Retina (tissue), 1 donor: ENCODE results near the gene KRT75.

Experiments
- DNase-seq: peaks from one replicate; pipeline ENCODE4 v3.0.0-alpha.2; 2016

The KRT75 gene

DNA sequence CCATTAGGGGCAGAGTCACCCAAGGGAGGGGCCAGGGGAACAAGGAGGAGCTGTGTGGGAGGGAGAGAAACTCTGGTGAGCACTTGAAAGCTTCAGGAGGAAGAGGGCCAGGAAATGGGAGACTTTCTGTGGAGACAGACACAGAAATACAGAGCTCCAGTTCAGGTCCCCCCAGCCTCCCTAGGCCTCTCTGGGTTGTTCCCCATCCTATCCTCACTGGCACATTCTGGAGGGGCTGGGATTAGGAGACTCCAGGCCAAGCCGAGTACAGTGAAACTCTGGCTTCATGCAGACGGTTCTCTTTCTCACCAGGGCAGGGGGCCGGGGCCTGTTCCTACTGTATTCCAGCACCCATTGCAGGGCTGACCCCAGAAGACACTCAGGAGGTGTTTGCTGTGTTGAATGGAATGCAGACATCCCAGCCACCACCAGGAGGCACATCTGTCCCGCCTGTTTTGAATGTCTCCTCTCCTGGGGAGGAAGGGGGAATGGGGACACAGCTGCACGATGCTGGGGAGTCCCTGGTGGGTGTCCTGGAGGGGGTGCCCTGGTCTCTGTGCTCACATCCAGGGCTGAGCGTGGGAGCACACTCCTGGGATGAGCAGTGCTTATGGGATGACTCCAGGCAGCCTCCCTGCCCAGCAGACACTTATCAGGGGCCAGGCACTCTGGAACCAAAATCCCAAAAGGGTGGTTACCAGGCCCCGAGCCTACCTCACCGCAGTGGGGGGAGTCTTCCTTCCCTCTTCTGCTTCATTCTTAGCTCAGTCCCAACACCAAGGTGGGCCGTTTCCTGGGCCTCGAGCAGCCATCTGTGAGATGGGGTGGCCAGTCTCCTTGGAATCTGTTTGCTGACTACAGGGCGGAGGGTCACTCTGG lies 43.2 kb downstream of the KRT75 start:
- DNase-seq = no peak

DNA sequence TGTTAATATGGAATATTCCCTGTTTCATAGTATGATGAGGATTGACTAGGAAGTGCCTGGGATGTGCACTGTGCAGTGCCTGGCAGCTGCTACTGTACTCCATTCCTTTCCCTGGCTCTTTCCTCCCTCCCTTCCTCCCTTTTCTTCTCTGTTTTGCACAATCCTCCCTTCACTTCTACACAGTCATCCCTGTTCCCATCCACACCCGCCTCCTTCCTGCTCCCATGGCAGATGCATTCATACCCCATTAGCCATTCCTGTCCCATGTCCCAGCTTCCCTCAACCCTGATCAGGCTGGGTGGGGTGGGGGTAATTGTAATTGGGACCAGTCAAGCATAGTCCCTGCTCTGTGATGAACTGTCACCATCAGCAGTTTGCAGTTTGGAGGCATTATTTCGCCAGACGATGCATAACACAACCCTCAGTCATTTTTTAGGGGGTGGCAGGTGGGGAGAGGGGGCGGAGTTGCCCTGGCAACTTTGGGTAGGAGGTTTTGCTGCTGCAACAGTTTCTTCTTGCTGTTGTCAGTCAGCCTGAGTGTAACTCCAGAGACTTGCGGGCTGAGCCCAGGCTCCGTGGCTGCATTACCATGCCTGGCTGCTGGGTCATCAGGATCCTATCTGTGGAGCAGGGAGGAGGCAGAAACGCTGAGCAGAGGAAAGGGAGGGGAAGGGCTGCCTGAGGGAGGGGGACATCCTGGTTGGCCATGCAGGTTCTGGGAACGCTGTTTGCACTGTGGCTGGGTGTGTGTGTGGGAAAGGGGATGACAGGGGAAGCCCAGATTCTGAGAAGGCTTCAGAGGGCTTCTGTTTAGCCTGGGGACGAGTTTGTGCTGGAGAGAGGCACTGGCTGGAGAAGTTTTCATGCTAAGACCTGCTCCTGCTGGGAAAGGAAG lies 44.6 kb downstream of the KRT75 start:
- peak; percentile 31 for DNase-seq

DNA sequence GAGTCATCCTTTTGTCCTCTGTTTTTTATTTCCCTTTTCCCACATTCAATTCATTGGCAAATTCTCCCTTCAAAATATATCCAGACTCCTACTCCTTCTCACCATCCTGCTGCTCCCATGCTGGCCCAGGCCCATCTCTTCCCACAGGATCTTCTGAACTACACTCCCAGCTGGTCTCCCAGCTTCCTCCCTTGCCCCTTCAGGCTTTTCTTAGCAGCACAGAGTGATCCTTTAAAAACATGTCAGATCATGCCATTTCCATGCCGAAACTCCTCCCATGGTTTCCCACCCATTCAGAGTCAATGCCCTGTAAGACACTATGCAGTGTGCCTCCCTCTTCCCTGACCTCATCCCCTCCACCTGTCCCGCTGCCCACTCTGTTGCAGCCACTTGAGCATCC lies 46.3 kb downstream of the KRT75 start:
- no peak for DNase-seq

DNA sequence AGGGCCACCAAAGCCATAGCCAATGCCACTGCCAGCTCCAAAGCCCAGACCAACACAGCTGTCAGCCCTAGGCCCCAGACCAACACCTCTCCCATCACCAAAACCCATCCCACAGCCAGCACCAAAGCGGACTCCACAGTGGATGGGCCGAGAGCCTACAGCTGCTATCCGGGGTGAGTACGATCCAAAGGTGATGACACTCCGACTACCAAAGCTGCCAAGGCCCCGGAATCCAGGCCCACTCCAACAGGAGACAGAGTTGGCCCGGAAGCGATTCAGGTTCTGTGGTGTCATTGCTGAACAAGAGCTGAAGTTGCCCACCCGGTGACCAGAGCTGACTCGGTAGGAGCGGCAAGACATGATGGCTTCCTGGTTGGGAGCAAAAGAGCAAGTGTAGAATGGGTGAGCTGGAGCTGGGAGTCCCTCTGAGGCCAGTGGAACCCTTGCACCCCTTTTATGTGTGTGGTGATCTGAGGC lies 48.9 kb downstream of the KRT75 start, which contains the start of gene KRT84:
TSS of gene KRT84 (minus strand) at position 427 of the 477 bp plus-strand sequence. CDS start at position 360, 67 bp downstream.
- no peak for DNase-seq

DNA sequence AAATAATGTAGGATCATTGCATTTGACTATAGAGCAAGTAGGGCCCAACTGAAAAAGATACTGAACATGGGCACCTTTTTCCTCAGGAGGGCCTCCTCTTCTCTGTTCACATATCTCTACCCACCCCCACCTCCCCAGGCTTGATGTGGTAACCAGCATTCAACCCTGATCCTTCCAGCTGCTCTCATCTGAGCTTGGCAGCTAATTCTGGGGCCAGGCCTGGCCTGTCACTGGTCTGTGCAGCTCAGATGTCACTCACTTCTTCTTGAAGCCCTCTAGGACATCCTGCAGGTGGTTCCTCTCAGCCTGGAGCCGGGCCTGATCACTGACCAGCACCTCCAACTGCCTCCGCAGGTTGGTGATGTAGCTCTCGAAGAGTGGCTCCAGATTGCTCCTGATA lies 50.8 kb downstream of the KRT75 start:
- DNase-seq = no peak

DNA sequence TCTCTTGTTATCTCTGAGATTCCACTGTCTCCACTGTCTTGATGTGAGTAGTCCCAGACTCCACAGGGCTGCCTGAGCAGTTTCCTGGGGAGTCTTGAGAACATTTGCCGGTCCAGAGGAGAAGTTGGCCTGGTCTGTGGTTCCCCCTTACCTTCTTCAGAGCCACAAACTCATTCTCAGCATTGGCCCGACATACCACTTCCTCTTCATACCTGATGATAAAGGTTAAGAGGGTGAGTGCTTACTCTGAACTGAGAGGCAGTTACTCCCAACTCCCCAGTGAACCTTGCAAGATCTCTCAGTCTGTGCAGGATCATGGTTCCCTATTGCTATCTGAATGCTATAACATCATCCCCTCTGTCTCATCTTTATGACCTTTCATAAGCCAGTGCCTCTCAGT lies 51.3 kb downstream of the KRT75 start:
- DNase-seq = no peak

DNA sequence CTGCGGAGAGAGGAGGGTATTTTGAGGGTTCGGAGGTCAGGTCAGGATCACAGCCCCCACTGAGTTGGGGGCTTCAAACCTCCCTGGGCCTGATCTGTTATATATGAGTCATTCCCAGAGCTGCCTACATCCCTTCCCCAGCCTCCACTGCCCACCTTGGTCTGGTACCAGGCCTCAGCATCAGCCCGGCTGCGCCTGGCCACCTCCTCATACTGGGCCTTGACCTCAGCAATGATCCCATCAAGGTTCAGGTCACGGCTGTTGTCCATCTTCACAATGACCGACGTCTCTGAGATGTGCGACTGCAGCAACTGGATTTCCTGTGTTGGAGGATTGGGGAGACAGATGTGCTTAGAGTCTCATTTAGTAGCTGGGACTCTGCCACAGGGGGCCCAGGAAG lies 53.0 kb downstream of the KRT75 start:
- DNase-seq = no peak

DNA sequence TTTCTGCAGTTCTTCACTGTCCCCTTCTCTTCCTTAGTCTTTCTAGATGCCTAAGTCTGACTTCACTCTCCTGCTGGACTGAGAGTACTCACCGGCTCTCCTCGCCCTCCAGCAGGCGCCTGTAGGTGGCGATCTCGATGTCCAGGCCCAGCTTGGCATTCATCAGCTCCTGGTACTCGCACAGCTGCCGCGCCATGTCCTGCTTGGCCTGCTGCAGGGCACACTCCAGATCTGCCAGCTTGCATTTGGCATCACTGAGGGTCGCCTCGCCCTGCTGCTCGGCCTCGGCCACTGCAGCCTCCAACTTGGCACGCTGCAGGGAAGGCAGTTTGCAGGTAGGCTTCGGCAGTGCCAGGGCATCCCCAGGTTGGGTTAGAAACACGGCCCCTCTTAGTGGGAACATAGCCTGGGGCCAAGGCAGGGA lies 53.9 kb downstream of the KRT75 start:
- peak; percentile 42 for DNase-seq

DNA sequence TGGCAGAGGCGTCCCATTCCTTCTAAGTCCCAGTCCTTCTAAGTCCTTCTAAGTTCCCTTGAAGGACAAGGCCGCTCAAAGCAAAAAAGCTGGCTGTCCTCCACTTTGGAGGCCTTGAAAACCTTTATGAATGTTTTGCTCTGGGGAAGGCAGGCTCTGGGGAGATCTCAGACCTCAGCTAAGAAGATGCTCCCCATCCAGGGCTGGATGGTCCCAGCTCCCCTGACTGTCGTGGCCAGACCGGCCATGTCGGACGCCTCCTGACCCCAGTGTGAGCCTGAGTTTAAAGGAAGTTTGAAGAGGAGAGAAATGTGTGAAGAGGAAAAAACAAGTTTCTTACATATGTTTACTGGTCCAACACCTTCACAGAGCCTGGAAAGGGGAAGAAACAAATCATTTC lies 54.6 kb downstream of the KRT75 start:
- no peak for DNase-seq

DNA sequence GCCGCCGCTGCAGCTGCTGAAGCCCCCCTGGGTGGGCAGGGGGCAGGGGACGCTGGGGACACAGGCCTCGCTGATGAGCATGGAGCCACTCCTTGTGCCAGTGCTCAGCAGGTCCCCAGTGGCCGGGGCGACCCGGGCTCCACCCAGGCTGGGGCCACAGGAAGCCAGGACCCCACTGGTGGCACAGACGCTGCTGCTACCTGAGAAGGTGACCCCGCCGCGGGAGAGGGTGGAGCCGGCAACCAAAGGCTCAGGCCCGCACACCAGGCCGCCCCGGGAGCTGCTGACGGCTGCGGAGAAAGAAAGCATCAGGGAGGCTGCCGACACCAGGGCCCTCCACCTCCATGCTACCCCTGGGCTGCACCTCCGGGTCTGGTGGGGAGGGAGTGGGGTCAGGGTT lies 56.1 kb downstream of the KRT75 start:
- no peak for DNase-seq

DNA sequence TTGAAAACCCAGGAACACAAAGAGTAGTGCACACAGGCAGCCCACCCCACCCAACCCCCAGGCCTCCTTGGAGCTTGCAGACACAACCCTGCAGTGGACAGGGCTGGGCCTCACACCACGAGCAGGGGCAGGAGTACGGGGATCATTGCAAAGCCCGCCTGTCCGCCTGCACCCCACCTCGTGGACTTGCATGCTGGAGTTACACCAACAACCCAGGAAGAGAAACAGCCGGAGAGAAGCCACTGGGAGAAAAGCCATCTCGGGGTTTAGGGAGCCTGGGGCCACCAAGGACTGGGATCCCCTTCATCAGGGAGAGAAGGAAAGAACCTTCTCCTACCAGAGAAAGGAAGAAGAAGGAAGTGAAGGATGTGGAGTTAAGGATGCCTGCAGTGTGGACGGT lies 56.9 kb downstream of the KRT75 start:
- DNase-seq = no peak
